Measurements from ENCODE around the gene NRN1L. TPM values are rescaled to one million over a fixed set of nuclear protein-coding genes. Genes with fewer than 3 reads are reported as not detected.

The NRN1L gene
- total RNA-seq, 1 experiment from 2014 or later: not detected

DNA sequence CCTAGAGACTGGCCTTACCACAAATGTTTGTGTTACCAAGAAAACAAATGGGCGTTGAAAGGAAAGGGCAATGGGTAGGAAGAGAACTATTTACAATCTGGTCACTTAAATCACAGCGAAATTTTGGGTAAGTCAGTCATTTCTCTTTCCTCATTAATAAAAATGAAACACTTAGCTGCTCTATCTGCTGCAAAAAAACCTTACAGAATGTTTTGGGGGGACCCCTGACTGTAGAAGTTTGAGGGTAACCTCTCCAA, 38.7 kb upstream of the NRN1L start:
- CTCF ChIA-PET: interaction anchor here (0.5 kb wide), 1 partner anchor 23 kb away, joined by 5 read pairs; no protein-coding TSS in a partner anchor
- peak overlapping the region; percentile 100 for H3K9ac ChIP-seq (ENCODE audit: low read length)
- H3K27me3 ChIP-seq (ENCODE audit: low read length): no peaks in the 10 kb centered on the region
- H3K4me2 ChIP-seq (ENCODE audit: low read length): peak overlapping the region; percentile 90
- no peak for TF ChIP-seq EZH2phosphoT487 (IDR thresholded peaks at IDR 0.05; ENCODE audit: borderline replicate concordance, low read length)
- TF ChIP-seq EZH2 (IDR thresholded peaks at IDR 0.05; ENCODE audit: low read length, unreplicated experiment): no peak
- peaks cover 14% of the 10 kb centered on the region; the same call in 1 of the 2 replicates for H4K20me1 ChIP-seq (ENCODE audit: low read length)
- H2AFZ ChIP-seq (ENCODE audit: low read length): peak overlapping the region; percentile 73
- H3K36me3 ChIP-seq (ENCODE audit: low read depth, low read length): no peaks in the 10 kb centered on the region
- BruUV-seq (replicated peaks): TSS peak; percentile 36
- H3K9me3 ChIP-seq (ENCODE audit: low read length): no peaks in the 10 kb centered on the region
- ATAC-seq: no peak
- peaks cover 38% of the 10 kb centered on the region for H3K4me1 ChIP-seq (ENCODE audit: insufficient read depth, low read length)
- H3K9me2 ChIP-seq (replicated peaks; ENCODE audit: low read length): no peaks in the 10 kb centered on the region
- peaks cover 78% of the 10 kb centered on the region for H3K79me2 ChIP-seq (ENCODE audit: low read length)
- POLR2A ChIA-PET (ENCODE audit: unreplicated experiment): interaction anchor here (0.6 to 0.9 kb wide), 3 partner anchors 10 to 27 kb away, joined by 3 to 4 read pairs (median 4); no protein-coding TSS in a partner anchor
- no peaks in the 10 kb centered on the region for H3F3A ChIP-seq (ENCODE audit: low read length, unreplicated experiment)
- peak overlapping the region; percentile 98 for H3K4me3 ChIP-seq (ENCODE audit: low read length)
- H3K27ac ChIP-seq (ENCODE audit: low read length): peak overlapping the region; percentile 81
- intact Hi-C loops (cut with micrococcal nuclease): loop anchor here (2.0 kb wide), 1 partner anchor 15 kb away; no protein-coding TSS in a partner anchor
- no peak for DNase-seq

DNA sequence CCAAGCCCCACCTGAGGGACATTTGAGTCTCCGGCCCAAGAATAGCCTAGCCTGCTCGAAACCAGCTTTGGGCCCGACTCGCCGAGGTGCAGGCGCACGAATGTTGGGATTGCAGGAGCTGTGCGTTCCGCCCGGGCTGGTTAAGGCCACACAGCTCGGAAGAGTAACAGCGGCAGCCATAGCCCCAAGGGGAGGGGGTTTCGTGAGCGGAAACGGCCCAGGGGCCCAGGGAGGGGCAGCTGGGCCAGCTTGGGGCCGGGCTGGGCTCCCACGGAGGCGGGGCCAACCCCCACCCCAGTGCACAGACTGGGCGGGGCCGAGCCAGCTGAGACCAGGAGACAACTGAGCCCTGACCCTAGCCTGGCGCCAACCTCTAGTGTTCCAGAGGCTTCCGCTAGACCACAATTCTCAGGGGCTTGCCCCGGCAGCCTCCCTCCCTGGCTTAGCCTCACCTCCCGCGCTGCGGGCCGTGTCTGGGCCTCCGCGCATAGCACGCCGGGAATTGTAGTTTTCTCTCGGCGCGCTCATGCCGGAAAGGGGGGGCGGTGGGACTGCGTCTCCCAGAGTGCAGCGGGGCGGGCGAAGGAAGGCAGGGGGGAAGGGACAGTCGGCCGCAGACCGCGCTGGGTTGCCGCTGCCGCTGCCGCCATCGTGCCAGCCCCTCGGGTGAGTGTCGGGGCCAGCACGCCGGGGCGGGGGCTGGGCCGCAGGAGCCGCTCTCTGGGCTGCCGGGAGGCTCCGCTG, 38.2 kb upstream of the NRN1L start, which contains the start of gene NUTF2:
TSS of gene NUTF2 (plus strand) at position 614 of the 744 bp plus-strand sequence. CDS start 18,198 bp downstream, outside the sequence.
- ATAC-seq: peak; percentile 54
- DNase-seq: peak; percentile 85
- peak within 1 kb of the TSS; percentile 73 for H2AFZ ChIP-seq (ENCODE audit: low read length)
- CTCF ChIA-PET: no interaction called here
- no peaks in the 10 kb centered on the region for H3K36me3 ChIP-seq (ENCODE audit: low read depth, low read length)
- no peaks in the 10 kb centered on the region for H3K9me2 ChIP-seq (replicated peaks; ENCODE audit: low read length)
- intact Hi-C loops (cut with micrococcal nuclease): loop anchor here (2.0 kb wide), 1 partner anchor 14 kb away; no protein-coding TSS in a partner anchor
- TF ChIP-seq EZH2 (IDR thresholded peaks at IDR 0.05; ENCODE audit: low read length, unreplicated experiment) (no peak), EZH2phosphoT487 (IDR thresholded peaks at IDR 0.05; ENCODE audit: borderline replicate concordance, low read length) (no peak), CTCF (conservative IDR thresholded peaks at IDR 0.05; ENCODE audit: low read depth, low read length) (no peak)
- H3K9ac ChIP-seq (ENCODE audit: low read length): peak within 1 kb of the TSS; percentile 100
- H3K4me2 ChIP-seq (ENCODE audit: low read length): peak within 1 kb of the TSS; percentile 90
- H3K4me3 ChIP-seq (ENCODE audit: low read length): peak within 1 kb of the TSS; percentile 98
- H3K27ac ChIP-seq (ENCODE audit: low read length): peak within 1 kb of the TSS; percentile 81
- POLR2A ChIA-PET (ENCODE audit: unreplicated experiment): interaction anchor here (0.6 to 0.9 kb wide), 3 partner anchors 9 to 27 kb away, joined by 3 to 4 read pairs (median 4); no protein-coding TSS in a partner anchor
- no peaks in the 10 kb centered on the region for H3K9me3 ChIP-seq (ENCODE audit: low read length)
- no peaks in the 10 kb centered on the region for H3F3A ChIP-seq (ENCODE audit: low read length, unreplicated experiment)
- BruUV-seq (replicated peaks): no TSS peak
- peaks cover 83% of the 10 kb centered on the region for H3K79me2 ChIP-seq (ENCODE audit: low read length)
- H3K27me3 ChIP-seq (ENCODE audit: low read length): no peaks in the 10 kb centered on the region
- peaks cover 35% of the 10 kb centered on the region for H3K4me1 ChIP-seq (ENCODE audit: insufficient read depth, low read length)
- H4K20me1 ChIP-seq (ENCODE audit: low read length): peaks cover 14% of the 10 kb centered on the region; the same call in 1 of the 2 replicates

DNA sequence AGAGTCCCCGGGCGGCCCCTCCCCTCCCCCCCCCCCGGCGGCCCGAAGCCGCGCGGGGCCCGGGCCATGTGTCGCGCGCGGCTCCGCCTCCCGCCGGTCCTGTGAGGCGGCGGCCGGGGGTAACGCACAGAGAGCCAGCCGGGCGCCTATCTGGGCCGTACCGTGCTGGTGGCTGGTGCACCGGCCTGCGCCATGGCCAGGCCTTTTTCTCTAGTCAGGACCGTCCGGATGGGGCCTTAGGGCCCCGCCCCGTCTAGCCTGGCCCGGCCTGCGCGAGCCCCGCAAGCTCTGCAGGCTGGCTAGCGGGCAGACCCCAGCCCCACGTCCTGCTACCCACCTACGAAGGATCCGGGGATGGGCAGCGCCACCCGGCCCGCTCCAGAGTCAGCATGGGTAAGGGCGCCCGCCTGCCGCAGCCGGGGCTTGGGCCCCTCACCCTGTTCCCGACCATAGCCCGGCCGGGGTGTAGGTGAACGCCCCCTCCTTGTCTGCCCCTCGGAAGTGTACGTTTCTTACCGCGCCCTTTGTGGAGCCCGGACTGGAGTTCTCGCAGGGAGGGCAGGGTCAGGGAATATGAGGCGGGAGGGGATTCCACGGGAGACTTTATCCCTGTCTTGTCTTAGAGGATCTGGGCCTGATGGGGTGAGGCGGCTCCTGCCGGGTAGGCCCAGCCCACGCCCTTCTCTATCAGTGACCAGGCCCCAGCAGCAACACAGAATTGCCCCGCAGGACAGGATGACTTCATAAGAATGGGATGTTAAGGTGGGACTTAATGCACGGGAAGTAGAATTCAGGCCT, 37.4 kb upstream of the NRN1L start, which contains the start of gene CENPT:
TSS of gene CENPT (minus strand) at position 630 of the 798 bp plus-strand sequence. CDS start 13,834 bp downstream, outside the sequence.
- DNase-seq (peak; percentile 64), ATAC-seq (peak; percentile 47)
- ChIA-PET POLR2A (ENCODE audit: unreplicated experiment) (no interaction called here), CTCF (no interaction called here)
- Histone ChIP-seq H3K9me2 (replicated peaks; ENCODE audit: low read length) (no peaks in the 10 kb centered on the region), H3F3A (ENCODE audit: low read length, unreplicated experiment) (no peaks in the 10 kb centered on the region), H3K4me2 (ENCODE audit: low read length) (peak within 1 kb of the TSS; percentile 90), H3K36me3 (ENCODE audit: low read depth, low read length) (no peaks in the 10 kb centered on the region), H3K9me3 (ENCODE audit: low read length) (no peaks in the 10 kb centered on the region), H4K20me1 (ENCODE audit: low read length) (peaks cover 14% of the 10 kb centered on the region; the same call in 1 of the 2 replicates), H3K9ac (ENCODE audit: low read length) (peak within 1 kb of the TSS; percentile 100), H3K27me3 (ENCODE audit: low read length) (no peaks in the 10 kb centered on the region), H3K27ac (ENCODE audit: low read length) (peak within 1 kb of the TSS; percentile 81), H3K4me1 (ENCODE audit: insufficient read depth, low read length) (peaks cover 33% of the 10 kb centered on the region), H3K4me3 (ENCODE audit: low read length) (peak within 1 kb of the TSS; percentile 98), H2AFZ (ENCODE audit: low read length) (peak within 1 kb of the TSS; percentile 73), H3K79me2 (ENCODE audit: low read length) (peaks cover 91% of the 10 kb centered on the region)
- no TSS peak for BruUV-seq (replicated peaks)
- intact Hi-C loops (cut with micrococcal nuclease): loop anchor here (2.0 kb wide), 1 partner anchor 14 kb away; no protein-coding TSS in a partner anchor
- no peak for TF ChIP-seq EZH2 (IDR thresholded peaks at IDR 0.05; ENCODE audit: low read length, unreplicated experiment)
- no peak for TF ChIP-seq CTCF (conservative IDR thresholded peaks at IDR 0.05; ENCODE audit: low read depth, low read length)
- TF ChIP-seq EZH2phosphoT487 (IDR thresholded peaks at IDR 0.05; ENCODE audit: borderline replicate concordance, low read length): no peak
